Adipocyte (in vitro differentiated cells): ENCODE measurements around the gene COL13A1.

ENCODE experiments used
- DNase-seq: peaks from one replicate; pipeline ENCODE4 v3.0.0-alpha.2; 2015; ENCODE audit warnings: low read depth
- H3K27me3 ChIP-seq: replicated peaks from 2 replicates; pipeline ENCODE4 v1.7.0; 2013; ENCODE audit warnings: mild to moderate bottlenecking, low read length, moderate library complexity; ENCODE audit not compliant: control insufficient read depth, insufficient read depth
- H3K36me3 ChIP-seq: 2 replicates; pipeline ENCODE4 v1.7.0; 2013; ENCODE audit warnings: low read length, mild to moderate bottlenecking, moderate library complexity; ENCODE audit not compliant: control insufficient read depth, insufficient read depth, severe bottlenecking
- H3K4me1 ChIP-seq: 2 replicates; pipeline ENCODE4 v1.7.0; 2013; ENCODE audit warnings: mild to moderate bottlenecking, low read length, moderate library complexity; ENCODE audit not compliant: control insufficient read depth, insufficient read depth
- H3K4me3 ChIP-seq: 2 replicates; pipeline ENCODE4 v1.7.0; 2013; ENCODE audit warnings: mild to moderate bottlenecking, low read length, moderate library complexity
- H3K9ac ChIP-seq: 2 replicates; pipeline ENCODE4 v1.7.0; 2013; ENCODE audit warnings: mild to moderate bottlenecking, low read length, moderate library complexity
- H3K9me3 ChIP-seq: 2 replicates; pipeline ENCODE4 v1.7.0; 2013; ENCODE audit warnings: mild to moderate bottlenecking, low read length, moderate library complexity; ENCODE audit not compliant: control insufficient read depth

Gene COL13A1

GRCh38 chr10:69979174-69979573 is 177.5 kb downstream of the COL13A1 start:
- peaks cover 7% of the 10 kb centered on the region for H3K4me1 ChIP-seq
- H3K27me3 ChIP-seq = peaks cover 19% of the 10 kb centered on the region
- H3K9ac ChIP-seq = no peak overlapping the region
- H3K4me3 ChIP-seq = no peak overlapping the region
- no peak for DNase-seq
- H3K36me3 ChIP-seq = no peaks in the 10 kb centered on the region
- peaks cover 35% of the 10 kb centered on the region for H3K9me3 ChIP-seq

DNA sequence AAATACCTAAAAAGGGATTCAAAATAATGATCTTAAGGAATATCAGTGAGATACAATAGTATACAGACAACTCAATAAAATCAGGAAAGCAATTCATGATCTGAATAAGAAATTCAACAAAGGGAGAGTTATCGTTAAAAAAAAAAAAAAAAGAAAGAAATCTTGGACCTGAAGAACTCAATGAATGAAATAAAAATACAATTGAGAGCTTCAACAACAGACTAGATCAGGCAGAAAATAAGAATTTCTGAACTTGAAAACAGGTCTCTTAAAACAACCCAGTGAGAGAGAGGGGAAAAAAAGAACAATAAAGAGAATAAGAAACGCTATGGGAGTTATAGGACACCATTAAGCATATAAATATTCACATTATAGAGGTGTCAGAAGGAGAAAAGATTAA is 179.0 kb downstream of the COL13A1 start:
- Histone ChIP-seq H3K9ac (no peak overlapping the region), H3K27me3 (peaks cover 23% of the 10 kb centered on the region), H3K9me3 (peaks cover 35% of the 10 kb centered on the region), H3K4me3 (no peak overlapping the region), H3K4me1 (no peaks in the 10 kb centered on the region), H3K36me3 (no peaks in the 10 kb centered on the region)
- DNase-seq = no peak

DNA sequence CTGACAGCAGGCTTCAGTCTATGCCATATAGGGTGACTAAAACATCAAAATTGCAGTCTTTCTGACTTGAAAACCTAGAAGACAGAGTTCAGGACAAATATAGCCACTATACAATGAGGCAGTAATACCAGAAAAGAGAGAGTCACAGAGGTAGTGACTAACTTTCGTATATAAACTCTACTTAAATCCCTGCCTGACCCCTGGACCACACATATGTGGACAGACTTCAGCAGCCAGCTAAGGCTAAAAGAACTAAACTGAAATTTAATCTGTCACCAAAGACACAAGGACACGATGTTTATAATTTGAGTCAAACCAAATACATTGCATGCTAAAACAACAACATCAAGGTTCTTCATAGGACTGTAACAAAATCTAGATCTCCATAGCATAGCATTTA is 186.4 kb downstream of the COL13A1 start:
- Histone ChIP-seq H3K4me1 (no peaks in the 10 kb centered on the region), H3K9me3 (peaks cover 1% of the 10 kb centered on the region), H3K9ac (no peak overlapping the region), H3K4me3 (no peak overlapping the region), H3K27me3 (peaks cover 13% of the 10 kb centered on the region), H3K36me3 (no peaks in the 10 kb centered on the region)
- peak; percentile 44 for DNase-seq

DNA sequence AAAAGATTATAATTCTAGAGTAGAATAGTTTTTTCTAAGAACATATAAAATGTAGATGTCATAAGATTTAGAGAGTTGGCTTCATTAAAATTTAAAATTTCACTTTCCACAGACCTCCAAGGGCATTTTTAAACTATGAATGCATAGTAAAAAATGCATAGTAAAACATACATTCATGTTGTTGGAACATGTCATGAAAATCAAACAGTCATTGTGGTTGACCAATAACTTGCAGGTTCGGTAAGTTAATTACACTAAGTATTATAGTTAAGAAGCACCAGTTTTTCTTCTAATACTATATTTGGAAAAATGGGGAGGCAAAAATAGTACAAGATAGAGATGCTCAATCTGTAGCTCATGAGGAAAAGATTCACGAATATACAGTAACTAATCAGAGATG is 189.4 kb downstream of the COL13A1 start:
- Histone ChIP-seq H3K4me3 (no peak overlapping the region), H3K9me3 (no peaks in the 10 kb centered on the region), H3K9ac (no peak overlapping the region), H3K4me1 (no peaks in the 10 kb centered on the region), H3K27me3 (peaks cover 14% of the 10 kb centered on the region), H3K36me3 (no peaks in the 10 kb centered on the region)
- DNase-seq = no peak

DNA sequence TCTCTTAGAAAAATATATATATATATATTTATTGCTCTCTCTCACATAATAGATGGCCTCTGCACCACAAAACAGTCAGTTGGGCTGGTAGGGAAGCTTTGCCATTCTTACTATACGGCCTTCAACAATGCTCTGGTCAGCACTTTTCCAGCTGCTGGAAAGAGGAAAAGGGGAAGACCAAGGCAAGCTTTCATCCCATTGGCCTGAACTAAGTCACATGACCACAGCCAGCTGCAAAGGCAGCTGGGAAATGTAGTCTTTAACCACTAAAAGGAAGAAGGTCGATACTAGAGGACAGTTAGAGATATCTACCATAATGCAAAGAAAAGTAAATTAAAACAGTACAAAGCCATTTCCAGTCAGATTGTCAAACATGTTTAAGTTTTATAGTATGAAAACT is 192.6 kb downstream of the COL13A1 start:
- Histone ChIP-seq H3K9ac (no peak overlapping the region), H3K9me3 (no peaks in the 10 kb centered on the region), H3K4me1 (peaks cover 6% of the 10 kb centered on the region), H3K4me3 (no peak overlapping the region), H3K27me3 (peaks cover 7% of the 10 kb centered on the region), H3K36me3 (no peaks in the 10 kb centered on the region)
- DNase-seq = peak; percentile 47

- Histone ChIP-seq H3K9ac (no peak overlapping the region), H3K27me3 (peaks cover 10% of the 10 kb centered on the region), H3K4me3 (no peak overlapping the region), H3K9me3 (no peaks in the 10 kb centered on the region), H3K36me3 (no peaks in the 10 kb centered on the region), H3K4me1 (peaks cover 6% of the 10 kb centered on the region)
- DNase-seq = peak; percentile 32
Observed at GRCh38 chr10:69996611-69997010, 194.9 kb downstream of the COL13A1 start.

GRCh38 chr10:70000262-70000661 is 198.6 kb downstream of the COL13A1 start:
- no peak for DNase-seq
- Histone ChIP-seq H3K9ac (no peak overlapping the region), H3K27me3 (peaks cover 11% of the 10 kb centered on the region), H3K4me1 (peaks cover 6% of the 10 kb centered on the region), H3K4me3 (no peak overlapping the region), H3K36me3 (no peaks in the 10 kb centered on the region), H3K9me3 (peaks cover 5% of the 10 kb centered on the region)

- no peaks in the 10 kb centered on the region for H3K4me1 ChIP-seq
- peak; percentile 14 for DNase-seq
- H3K36me3 ChIP-seq = no peaks in the 10 kb centered on the region
- peaks cover 30% of the 10 kb centered on the region for H3K27me3 ChIP-seq
- peaks cover 12% of the 10 kb centered on the region for H3K9me3 ChIP-seq
- H3K4me3 ChIP-seq = no peak overlapping the region
- no peak overlapping the region for H3K9ac ChIP-seq
Observed at GRCh38 chr10:70007116-70007820, 205.6 kb downstream of the COL13A1 start.
